H1 (cell line): ENCODE measurements around the gene OXLD1. TPM values are rescaled to one million over a fixed set of nuclear protein-coding genes. Genes with fewer than 3 reads are reported as not detected.

Experiments
- CHD1 ChIP-seq: IDR thresholded peaks from 2 replicates; pipeline ENCODE4 v1.6.1; 2012; ENCODE audit warnings: low read depth, low read length, improper control_type of control experiment
- CHD7 ChIP-seq: fragments of 300-600 bp; sonication (generic); IDR thresholded peaks from 2 replicates; pipeline ENCODE4 v1.7.1; 2012; ENCODE audit warnings: low read length, moderate library complexity, mild to moderate bottlenecking, inconsistent platforms; ENCODE audit not compliant: insufficient replicate concordance
- EP300 ChIP-seq, 2 experiments: IDR thresholded peaks; 1 replicate in 1 of 2; 2 replicates in 1 of 2; pipeline ENCODE4 v1.6.1; 2011 to 2012; ENCODE audit warnings: low read depth in 2 of 2, low read length in 2 of 2, mild to moderate bottlenecking in 2 of 2, borderline replicate concordance in 1 of 2, inconsistent platforms in 1 of 2, moderate library complexity in 1 of 2
- FOSL1 ChIP-seq: IDR thresholded peaks from 2 replicates; pipeline ENCODE4 v1.6.1; 2011; ENCODE audit warnings: mild to moderate bottlenecking, low read depth, low read length, moderate library complexity; ENCODE audit not compliant: insufficient read depth
- KDM1A ChIP-seq: fragments of 200-600, 300-600 bp; sonication (generic); IDR thresholded peaks from 2 replicates; pipeline ENCODE4 v1.7.1; 2016; ENCODE audit warnings: mild to moderate bottlenecking, low read length, borderline replicate concordance
- KDM4A ChIP-seq: IDR thresholded peaks from one replicate; pipeline ENCODE4 v1.7.1; 2012; ENCODE audit warnings: low read depth, mild to moderate bottlenecking, moderate library complexity, low read length, inconsistent platforms; ENCODE audit not compliant: severe bottlenecking
- NANOG ChIP-seq: IDR thresholded peaks from 2 replicates; pipeline ENCODE4 v1.6.1; 2011; ENCODE audit warnings: low read length, low read depth, mild to moderate bottlenecking, inconsistent platforms; ENCODE audit not compliant: insufficient read depth, poor library complexity, severe bottlenecking
- SP1 ChIP-seq: IDR thresholded peaks from 2 replicates; pipeline ENCODE4 v1.6.1; 2011; ENCODE audit warnings: low read depth, low read length
- SRF ChIP-seq: IDR thresholded peaks from 2 replicates; pipeline ENCODE4 v1.6.1; 2011; ENCODE audit warnings: mild to moderate bottlenecking, low read depth, low read length, moderate library complexity
- TAF7 ChIP-seq: optimal IDR thresholded peaks from 2 replicates; pipeline ENCODE3; 2011; ENCODE audit warnings: low read depth, mild to moderate bottlenecking, inconsistent platforms, low read length, moderate library complexity, borderline replicate concordance
- polyA plus RNA-seq, 7 experiments: library from polyadenylated mRNA; depleted of rRNA in 3 of 7; stranded (reverse) in 5 of 7; unstranded in 2 of 7; fragments of >200 nt in 5 of 7; fragments of 200-250 nt in 2 of 7; gene quantifications; 1 replicate in 5 of 7; 2 replicates in 1 of 7; 4 replicates in 1 of 7; pipeline versions ENCODE4 v1.2.1 to v1.2.3, GENCODE V29; 2011 to 2013; ENCODE audit warnings: missing spikeins in 2 of 7, mixed read lengths in 2 of 7
- total RNA-seq: library from RNA; stranded (reverse); fragmentation: NEBNext Ultra II Directional; extraction: Animal tissue kit (Norgen Biotek cat#: 25700); gene quantifications from 2 replicates; pipeline ENCODE4 v1.2.1, GENCODE V29; 2021

OXLD1 gene
- total and polyA plus RNA-seq, 2 of the 8 experiments (the other 6 are each of a cell fraction or from before 2014, with no cell fraction given), result 41.5 to 61.9 TPM

GRCh38 chr17:81672954-81673353, 6.5 kb upstream of the OXLD1 start (continued):
- no peak for TF ChIP-seq CHD7
- TF ChIP-seq FOSL1, result no peak
- no peak for TF ChIP-seq NANOG
- TF ChIP-seq KDM1A, result no peak
- TF ChIP-seq SP1, result no peak
- TF ChIP-seq SRF, result no peak
- TF ChIP-seq KDM4A, result no peak
- no peak for TF ChIP-seq CHD1
- TF ChIP-seq EP300 (IDR thresholded peaks at IDR 0.05; ENCODE audit: borderline replicate concordance in 1 of 2, low read depth in 2 of 2, low read length in 2 of 2), result no peak
- TF ChIP-seq TAF7, result no peak
